Measurements from ENCODE around the gene PCDH9. TPM values are rescaled to one million over a fixed set of nuclear protein-coding genes. Genes with fewer than 3 reads are reported as not detected.

PCDH9 gene
- total and polyA plus RNA-seq, 8 donors, result 2.0 to 11.6 (median 3.1) TPM

- Histone ChIP-seq H3K4me1 (no peaks in the 10 kb centered on the region), H3K4me3 (no peak overlapping the region), H3K27ac (no peak overlapping the region), H3K27me3 (no peaks in the 10 kb centered on the region), H3K9me3 (peaks cover 0 to 5% of the 10 kb centered on the region in 2 donors), H3K36me3 (no peaks in the 10 kb centered on the region)
- no peak for TF ChIP-seq CTCF (IDR thresholded peaks at IDR 0.05)
- ATAC-seq, result no peak
- peak in 1 of 4 donors; percentile 2 for DNase-seq
- intact Hi-C loops (cut with DNase I), result no loop called here
Observed at GRCh38 chr13:66675620-66676019, 554.5 kb downstream of the PCDH9 start.

- no peak for DNase-seq
- H3K27me3 ChIP-seq, result no peaks in the 10 kb centered on the region
- ATAC-seq, result no peak
- no peak overlapping the region for H3K27ac ChIP-seq
- H3K36me3 ChIP-seq, result no peaks in the 10 kb centered on the region
- peaks cover 0 to 5% of the 10 kb centered on the region in 2 donors for H3K9me3 ChIP-seq
- intact Hi-C loops (cut with DNase I), result no loop called here
- no peak overlapping the region for H3K4me3 ChIP-seq
- no peak for TF ChIP-seq CTCF (IDR thresholded peaks at IDR 0.05)
- no peaks in the 10 kb centered on the region for H3K4me1 ChIP-seq
Observed at GRCh38 chr13:66673401-66673800, 556.7 kb downstream of the PCDH9 start.

GRCh38 chr13:66665991-66666390 is 564.1 kb downstream of the PCDH9 start:
- peak in 1 of 4 donors; percentile 4 for DNase-seq
- intact Hi-C loops (cut with DNase I), result no loop called here

GRCh38 chr13:66663711-66664110 is 566.4 kb downstream of the PCDH9 start:
- no peaks in the 10 kb centered on the region for H3K27me3 ChIP-seq
- no peaks in the 10 kb centered on the region for H3K36me3 ChIP-seq
- intact Hi-C loops (cut with DNase I), result no loop called here
- no peaks in the 10 kb centered on the region for H3K9me3 ChIP-seq
- no peak overlapping the region for H3K27ac ChIP-seq
- DNase-seq (no peak), ATAC-seq (no peak)
- H3K4me3 ChIP-seq, result no peak overlapping the region
- TF ChIP-seq CTCF (IDR thresholded peaks at IDR 0.05), result no peak
- H3K4me1 ChIP-seq, result no peaks in the 10 kb centered on the region

More at GRCh38 chr13:66665991-66666390, 564.1 kb downstream of the PCDH9 start:
- H3K9me3 ChIP-seq, result no peaks in the 10 kb centered on the region
- H3K27ac ChIP-seq, result no peak overlapping the region
- H3K4me1 ChIP-seq, result no peaks in the 10 kb centered on the region
- no peak for TF ChIP-seq CTCF (IDR thresholded peaks at IDR 0.05)
- ATAC-seq, result no peak
- no peak overlapping the region for H3K4me3 ChIP-seq
- H3K27me3 ChIP-seq, result no peaks in the 10 kb centered on the region
- no peaks in the 10 kb centered on the region for H3K36me3 ChIP-seq

GRCh38 chr13:66663206-66663605 is 566.9 kb downstream of the PCDH9 start:
- DNase-seq (no peak), ATAC-seq (no peak)
- H3K9me3 ChIP-seq, result no peaks in the 10 kb centered on the region
- H3K27ac ChIP-seq, result no peak overlapping the region
- intact Hi-C loops (cut with DNase I), result no loop called here
- no peak overlapping the region for H3K4me3 ChIP-seq
- H3K4me1 ChIP-seq, result no peaks in the 10 kb centered on the region
- no peak for TF ChIP-seq CTCF (IDR thresholded peaks at IDR 0.05)
- H3K27me3 ChIP-seq, result no peaks in the 10 kb centered on the region
- H3K36me3 ChIP-seq, result no peaks in the 10 kb centered on the region

Data from left lung (tissue), 10 donors.